ENCODE results near the gene CLEC14A. TPM values are rescaled to one million over a fixed set of nuclear protein-coding genes. Genes with fewer than 3 reads are reported as not detected.

CLEC14A gene
- polyA plus RNA-seq, 2 of the 4 experiments (the other 2 are of a cell fraction) = not detected

DNA sequence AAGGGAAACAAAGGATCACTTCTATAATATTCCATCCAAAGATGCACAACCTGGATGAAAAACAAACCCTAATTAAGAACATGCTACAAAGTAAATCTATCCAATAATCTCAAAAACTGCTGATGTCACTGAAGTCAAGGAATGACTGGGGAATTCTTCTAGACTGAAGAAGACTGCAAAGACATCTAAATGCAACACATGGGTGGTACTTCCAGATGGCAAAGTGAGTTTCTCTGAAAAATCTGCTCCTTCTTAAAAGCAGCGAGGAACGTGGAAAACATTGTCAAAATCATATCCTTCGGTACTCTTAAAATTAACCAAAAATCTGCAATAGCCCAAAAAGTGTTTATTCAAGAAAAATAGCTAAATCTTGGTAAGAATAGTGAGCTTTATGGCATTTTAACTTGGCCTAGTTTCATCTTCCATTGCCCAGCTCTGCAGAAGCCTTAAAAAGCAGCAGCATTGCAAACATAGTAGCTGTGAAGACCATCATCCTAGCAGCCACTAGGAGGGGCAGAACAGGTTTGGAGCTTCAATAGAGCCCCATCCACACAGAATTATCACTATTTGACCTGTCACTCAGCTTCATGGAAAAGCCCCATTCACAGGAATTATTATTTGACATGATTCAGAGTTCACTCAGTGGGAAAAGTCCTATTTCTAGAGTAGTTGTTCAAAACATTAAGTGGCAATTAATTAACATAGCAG, 7.4 kb downstream of the CLEC14A start:
- no peak for TF ChIP-seq ZFP36 (IDR thresholded peaks at IDR 0.05; ENCODE audit: borderline replicate concordance, partially characterized antibody)
- TF ChIP-seq EHMT2 (IDR thresholded peaks at IDR 0.05; ENCODE audit: low read depth) = no peak
- no peak for TF ChIP-seq TP53 (CRISPR knock-in tag; IDR thresholded peaks at IDR 0.05)
- no peak for TF ChIP-seq FOXS1 (CRISPR knock-in tag; IDR thresholded peaks at IDR 0.05)
- no peak for TF ChIP-seq RNF2 (IDR thresholded peaks at IDR 0.05; ENCODE audit: borderline replicate concordance, low read depth)
- TF ChIP-seq, protein P1, sequence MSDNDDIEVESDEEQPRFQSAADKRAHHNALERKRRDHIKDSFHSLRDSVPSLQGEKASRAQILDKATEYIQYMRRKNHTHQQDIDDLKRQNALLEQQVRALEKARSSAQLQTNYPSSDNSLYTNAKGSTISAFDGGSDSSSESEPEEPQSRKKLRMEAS (IDR thresholded peaks at IDR 0.05) = no peak
- TF ChIP-seq, protein P2, sequence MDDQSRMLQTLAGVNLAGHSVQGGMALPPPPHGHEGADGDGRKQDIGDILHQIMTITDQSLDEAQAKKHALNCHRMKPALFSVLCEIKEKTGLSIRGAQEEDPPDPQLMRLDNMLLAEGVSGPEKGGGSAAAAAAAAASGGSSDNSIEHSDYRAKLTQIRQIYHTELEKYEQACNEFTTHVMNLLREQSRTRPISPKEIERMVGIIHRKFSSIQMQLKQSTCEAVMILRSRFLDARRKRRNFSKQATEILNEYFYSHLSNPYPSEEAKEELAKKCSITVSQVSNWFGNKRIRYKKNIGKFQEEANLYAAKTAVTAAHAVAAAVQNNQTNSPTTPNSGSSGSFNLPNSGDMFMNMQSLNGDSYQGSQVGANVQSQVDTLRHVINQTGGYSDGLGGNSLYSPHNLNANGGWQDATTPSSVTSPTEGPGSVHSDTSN (IDR thresholded peaks at IDR 0.05) = no peak
- TF ChIP-seq HOXB5 (CRISPR knock-in tag; IDR thresholded peaks at IDR 0.05) = no peak
- TF ChIP-seq MAFK (IDR thresholded peaks at IDR 0.05; ENCODE audit: partially characterized antibody) = no peak
- no peak for TF ChIP-seq ZSCAN20 (CRISPR knock-in tag; IDR thresholded peaks at IDR 0.05)
- no peak for TF ChIP-seq PHF8 (IDR thresholded peaks at IDR 0.05; ENCODE audit: borderline replicate concordance, low read depth)
- TF ChIP-seq, protein P3, sequence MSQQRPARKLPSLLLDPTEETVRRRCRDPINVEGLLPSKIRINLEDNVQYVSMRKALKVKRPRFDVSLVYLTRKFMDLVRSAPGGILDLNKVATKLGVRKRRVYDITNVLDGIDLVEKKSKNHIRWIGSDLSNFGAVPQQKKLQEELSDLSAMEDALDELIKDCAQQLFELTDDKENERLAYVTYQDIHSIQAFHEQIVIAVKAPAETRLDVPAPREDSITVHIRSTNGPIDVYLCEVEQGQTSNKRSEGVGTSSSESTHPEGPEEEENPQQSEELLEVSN (IDR thresholded peaks at IDR 0.05; ENCODE audit: borderline replicate concordance, low read depth) = no peak
- TF ChIP-seq HOXB13 (CRISPR knock-in tag; IDR thresholded peaks at IDR 0.05; ENCODE audit: low read depth) = no peak
- TF ChIP-seq ZC3H11A (IDR thresholded peaks at IDR 0.05) = no peak
- Histone ChIP-seq H3K4me3 (no peak overlapping the region), H3K4me2 (no peak overlapping the region), H3K4me1 (no peaks in the 10 kb centered on the region), H3K9me3 (no peaks in the 10 kb centered on the region), H3K27ac (no peak overlapping the region)
- no peak for ATAC-seq
- WGBS (ENCODE audit: missing lambda C conversion rate) = 13% methylated on average over 3 of the region's 3 CpGs
- no peak for DNase-seq (ENCODE audit: low read depth in 1 of 2, low spot score in 1 of 2)
- FAIRE-seq = no peak
- CTCF ChIA-PET = no interaction called here
- POLR2A ChIA-PET = no interaction called here

DNA sequence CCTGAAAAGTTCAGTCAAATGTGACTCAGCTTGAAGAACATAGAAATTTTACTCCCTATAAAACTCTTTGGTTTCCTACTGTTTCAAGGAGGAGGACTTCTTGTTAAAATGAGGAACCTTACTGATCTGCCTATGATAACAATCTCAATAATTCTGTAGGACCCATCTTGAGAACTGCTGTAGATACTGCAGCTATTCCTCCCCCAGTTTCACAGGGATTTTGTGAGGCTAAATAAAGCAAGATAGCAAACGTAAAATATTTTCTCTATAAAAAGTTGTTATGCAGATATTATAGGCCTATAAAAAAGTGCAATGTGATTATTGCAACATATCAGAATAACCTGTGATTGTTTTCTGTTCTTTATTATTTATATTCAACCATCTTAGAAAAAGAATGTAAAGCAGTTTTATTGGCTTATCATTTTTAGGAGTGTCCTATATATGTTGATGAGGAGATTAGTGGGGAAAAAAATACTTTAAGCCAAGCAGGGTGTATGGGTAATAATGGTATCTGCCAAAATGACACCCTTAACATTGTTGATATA, 12.1 kb downstream of the CLEC14A start:
- FAIRE-seq (no peak), ATAC-seq (no peak), DNase-seq (ENCODE audit: low read depth in 1 of 2, low spot score in 1 of 2) (no peak)
- POLR2A ChIA-PET = no interaction called here
- no peak overlapping the region for H3K27ac ChIP-seq
- H3K9me3 ChIP-seq = no peaks in the 10 kb centered on the region
- no peaks in the 10 kb centered on the region for H3K4me1 ChIP-seq
- WGBS (ENCODE audit: missing lambda C conversion rate) = 2% methylated on average over 1 of the region's 1 CpG
- CTCF ChIA-PET = no interaction called here
- no peak overlapping the region for H3K4me2 ChIP-seq
- H3K4me3 ChIP-seq = no peak overlapping the region
- TF ChIP-seq, protein P4, sequence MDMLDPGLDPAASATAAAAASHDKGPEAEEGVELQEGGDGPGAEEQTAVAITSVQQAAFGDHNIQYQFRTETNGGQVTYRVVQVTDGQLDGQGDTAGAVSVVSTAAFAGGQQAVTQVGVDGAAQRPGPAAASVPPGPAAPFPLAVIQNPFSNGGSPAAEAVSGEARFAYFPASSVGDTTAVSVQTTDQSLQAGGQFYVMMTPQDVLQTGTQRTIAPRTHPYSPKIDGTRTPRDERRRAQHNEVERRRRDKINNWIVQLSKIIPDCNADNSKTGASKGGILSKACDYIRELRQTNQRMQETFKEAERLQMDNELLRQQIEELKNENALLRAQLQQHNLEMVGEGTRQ (IDR thresholded peaks at IDR 0.05) = no peak
- TF ChIP-seq RARB (CRISPR knock-in tag; IDR thresholded peaks at IDR 0.05) (no peak), MYC (IDR thresholded peaks at IDR 0.05; ENCODE audit: borderline replicate concordance, low read length) (no peak), FOSL2 (IDR thresholded peaks at IDR 0.05) (no peak), FOSL2 (CRISPR knock-in tag; IDR thresholded peaks at IDR 0.05) (no peak), RNF2 (IDR thresholded peaks at IDR 0.05; ENCODE audit: borderline replicate concordance, low read depth) (no peak), NPAS2 (CRISPR knock-in tag; IDR thresholded peaks at IDR 0.05; ENCODE audit: borderline replicate concordance) (no peak), ZC3H11A (IDR thresholded peaks at IDR 0.05) (no peak), KDM5A (IDR thresholded peaks at IDR 0.05) (no peak), HEYL (CRISPR knock-in tag; IDR thresholded peaks at IDR 0.05) (no peak), POLR2A (IDR thresholded peaks at IDR 0.05; ENCODE audit: low read length) (no peak), CEBPB (IDR thresholded peaks at IDR 0.05) (no peak)
- TF ChIP-seq, protein P1 (IDR thresholded peaks at IDR 0.05) = no peak
- TF ChIP-seq, protein P5, sequence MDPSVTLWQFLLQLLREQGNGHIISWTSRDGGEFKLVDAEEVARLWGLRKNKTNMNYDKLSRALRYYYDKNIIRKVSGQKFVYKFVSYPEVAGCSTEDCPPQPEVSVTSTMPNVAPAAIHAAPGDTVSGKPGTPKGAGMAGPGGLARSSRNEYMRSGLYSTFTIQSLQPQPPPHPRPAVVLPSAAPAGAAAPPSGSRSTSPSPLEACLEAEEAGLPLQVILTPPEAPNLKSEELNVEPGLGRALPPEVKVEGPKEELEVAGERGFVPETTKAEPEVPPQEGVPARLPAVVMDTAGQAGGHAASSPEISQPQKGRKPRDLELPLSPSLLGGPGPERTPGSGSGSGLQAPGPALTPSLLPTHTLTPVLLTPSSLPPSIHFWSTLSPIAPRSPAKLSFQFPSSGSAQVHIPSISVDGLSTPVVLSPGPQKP (IDR thresholded peaks at IDR 0.05; ENCODE audit: low read depth, low read length) = no peak
- TF ChIP-seq, protein P6, sequence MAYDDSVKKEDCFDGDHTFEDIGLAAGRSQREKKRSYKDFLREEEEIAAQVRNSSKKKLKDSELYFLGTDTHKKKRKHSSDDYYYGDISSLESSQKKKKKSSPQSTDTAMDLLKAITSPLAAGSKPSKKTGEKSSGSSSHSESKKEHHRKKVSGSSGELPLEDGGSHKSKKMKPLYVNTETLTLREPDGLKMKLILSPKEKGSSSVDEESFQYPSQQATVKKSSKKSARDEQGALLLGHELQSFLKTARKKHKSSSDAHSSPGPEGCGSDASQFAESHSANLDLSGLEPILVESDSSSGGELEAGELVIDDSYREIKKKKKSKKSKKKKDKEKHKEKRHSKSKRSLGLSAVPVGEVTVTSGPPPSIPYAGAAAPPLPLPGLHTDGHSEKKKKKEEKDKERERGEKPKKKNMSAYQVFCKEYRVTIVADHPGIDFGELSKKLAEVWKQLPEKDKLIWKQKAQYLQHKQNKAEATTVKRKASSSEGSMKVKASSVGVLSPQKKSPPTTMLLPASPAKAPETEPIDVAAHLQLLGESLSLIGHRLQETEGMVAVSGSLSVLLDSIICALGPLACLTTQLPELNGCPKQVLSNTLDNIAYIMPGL (CRISPR knock-in tag; IDR thresholded peaks at IDR 0.05; ENCODE audit: borderline replicate concordance) = no peak
- TF ChIP-seq, protein P2 (IDR thresholded peaks at IDR 0.05) = no peak
- TF ChIP-seq, protein P7, sequence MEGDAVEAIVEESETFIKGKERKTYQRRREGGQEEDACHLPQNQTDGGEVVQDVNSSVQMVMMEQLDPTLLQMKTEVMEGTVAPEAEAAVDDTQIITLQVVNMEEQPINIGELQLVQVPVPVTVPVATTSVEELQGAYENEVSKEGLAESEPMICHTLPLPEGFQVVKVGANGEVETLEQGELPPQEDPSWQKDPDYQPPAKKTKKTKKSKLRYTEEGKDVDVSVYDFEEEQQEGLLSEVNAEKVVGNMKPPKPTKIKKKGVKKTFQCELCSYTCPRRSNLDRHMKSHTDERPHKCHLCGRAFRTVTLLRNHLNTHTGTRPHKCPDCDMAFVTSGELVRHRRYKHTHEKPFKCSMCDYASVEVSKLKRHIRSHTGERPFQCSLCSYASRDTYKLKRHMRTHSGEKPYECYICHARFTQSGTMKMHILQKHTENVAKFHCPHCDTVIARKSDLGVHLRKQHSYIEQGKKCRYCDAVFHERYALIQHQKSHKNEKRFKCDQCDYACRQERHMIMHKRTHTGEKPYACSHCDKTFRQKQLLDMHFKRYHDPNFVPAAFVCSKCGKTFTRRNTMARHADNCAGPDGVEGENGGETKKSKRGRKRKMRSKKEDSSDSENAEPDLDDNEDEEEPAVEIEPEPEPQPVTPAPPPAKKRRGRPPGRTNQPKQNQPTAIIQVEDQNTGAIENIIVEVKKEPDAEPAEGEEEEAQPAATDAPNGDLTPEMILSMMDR (IDR thresholded peaks at IDR 0.05) = no peak

All from A549 (cell line).